ENCODE results near the gene TRANK1.
"Not testable (repeated sequence)": the region's sequence is repeated elsewhere in the genome, so short reads cannot be mapped to it uniquely, and the experiment has no call there.

- TF ChIP-seq EZH2 (IDR thresholded peaks at IDR 0.05; ENCODE audit: borderline replicate concordance, insufficient read depth, low read length, poor library complexity, severe bottlenecking); REST (IDR thresholded peaks at IDR 0.05; ENCODE audit: borderline replicate concordance); POLR2AphosphoS5 (IDR thresholded peaks at IDR 0.05): not testable (repeated sequence)
- TF ChIP-seq, protein P1, sequence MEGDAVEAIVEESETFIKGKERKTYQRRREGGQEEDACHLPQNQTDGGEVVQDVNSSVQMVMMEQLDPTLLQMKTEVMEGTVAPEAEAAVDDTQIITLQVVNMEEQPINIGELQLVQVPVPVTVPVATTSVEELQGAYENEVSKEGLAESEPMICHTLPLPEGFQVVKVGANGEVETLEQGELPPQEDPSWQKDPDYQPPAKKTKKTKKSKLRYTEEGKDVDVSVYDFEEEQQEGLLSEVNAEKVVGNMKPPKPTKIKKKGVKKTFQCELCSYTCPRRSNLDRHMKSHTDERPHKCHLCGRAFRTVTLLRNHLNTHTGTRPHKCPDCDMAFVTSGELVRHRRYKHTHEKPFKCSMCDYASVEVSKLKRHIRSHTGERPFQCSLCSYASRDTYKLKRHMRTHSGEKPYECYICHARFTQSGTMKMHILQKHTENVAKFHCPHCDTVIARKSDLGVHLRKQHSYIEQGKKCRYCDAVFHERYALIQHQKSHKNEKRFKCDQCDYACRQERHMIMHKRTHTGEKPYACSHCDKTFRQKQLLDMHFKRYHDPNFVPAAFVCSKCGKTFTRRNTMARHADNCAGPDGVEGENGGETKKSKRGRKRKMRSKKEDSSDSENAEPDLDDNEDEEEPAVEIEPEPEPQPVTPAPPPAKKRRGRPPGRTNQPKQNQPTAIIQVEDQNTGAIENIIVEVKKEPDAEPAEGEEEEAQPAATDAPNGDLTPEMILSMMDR (IDR thresholded peaks at IDR 0.05; ENCODE audit: poor library complexity, severe bottlenecking) = not testable (repeated sequence)
These were observed 65.0 kb downstream of the TRANK1 start for GRCh38 chr3:36879842-36880241.
